HG02884 (cell line): Measurements from ENCODE around the gene HSPA12A.
"Not testable (repeated sequence)": the region's sequence is repeated elsewhere in the genome, so short reads cannot be mapped to it uniquely, and the experiment has no call there.

Experiments used
- ATAC-seq: cut with Tn5 transposase; IDR thresholded peaks from one replicate; pipeline ENCODE4 v1.9.1; 2021; ENCODE audit warnings: mild to moderate bottlenecking, moderate library complexity; ENCODE audit not compliant: unreplicated experiment

The HSPA12A gene

GRCh38 chr10:116720668-116721546 lies 21.5 kb downstream of the HSPA12A start:
- no peak for ATAC-seq

- no peak for ATAC-seq
Measured at GRCh38 chr10:116720241-116720643, 22.1 kb downstream of the HSPA12A start.

- no peak for ATAC-seq
Measured at GRCh38 chr10:116719804-116720203, 22.6 kb downstream of the HSPA12A start.

GRCh38 chr10:116718058-116718457 lies 24.3 kb downstream of the HSPA12A start:
- no peak for ATAC-seq

GRCh38 chr10:116716381-116716780 lies 26.0 kb downstream of the HSPA12A start:
- ATAC-seq = no peak

- no peak for ATAC-seq
Measured at GRCh38 chr10:116715839-116716377, 26.5 kb downstream of the HSPA12A start.

GRCh38 chr10:116715341-116715740 lies 27.0 kb downstream of the HSPA12A start:
- ATAC-seq = no peak

GRCh38 chr10:116713846-116714245 lies 28.5 kb downstream of the HSPA12A start:
- no peak for ATAC-seq

GRCh38 chr10:116712989-116713543 lies 29.3 kb downstream of the HSPA12A start:
- ATAC-seq = no peak

GRCh38 chr10:116712519-116712918 lies 29.8 kb downstream of the HSPA12A start:
- no peak for ATAC-seq

GRCh38 chr10:116711803-116712202 lies 30.6 kb downstream of the HSPA12A start:
- ATAC-seq = not testable (repeated sequence)

GRCh38 chr10:116710076-116710475 lies 32.3 kb downstream of the HSPA12A start:
- ATAC-seq = no peak

GRCh38 chr10:116708877-116709276 lies 33.5 kb downstream of the HSPA12A start:
- ATAC-seq = no peak

- no peak for ATAC-seq
Measured at GRCh38 chr10:116708391-116708821, 34.0 kb downstream of the HSPA12A start.

- ATAC-seq = no peak
Measured at GRCh38 chr10:116707981-116708380, 34.4 kb downstream of the HSPA12A start.

- ATAC-seq = no peak
Measured at GRCh38 chr10:116706281-116706680, 36.1 kb downstream of the HSPA12A start.

- ATAC-seq = no peak
Measured at GRCh38 chr10:116705498-116705897, 36.9 kb downstream of the HSPA12A start.

GRCh38 chr10:116704926-116705325 lies 37.4 kb downstream of the HSPA12A start:
- ATAC-seq = no peak

GRCh38 chr10:116702165-116702564 lies 40.2 kb downstream of the HSPA12A start:
- ATAC-seq = no peak

GRCh38 chr10:116699471-116700150 lies 42.8 kb downstream of the HSPA12A start:
- no peak for ATAC-seq

- ATAC-seq = no peak
Measured at GRCh38 chr10:116699049-116699448, 43.3 kb downstream of the HSPA12A start.
